IPS-15b (cell line): ENCODE data around the gene APC2.

ENCODE experiments used
- H3K27me3 ChIP-seq: one replicate; pipeline ENCODE4 v1.6.1; 2013; ENCODE audit warnings: low read length; ENCODE audit not compliant: control insufficient read depth, insufficient read depth
- H3K36me3 ChIP-seq: one replicate; pipeline ENCODE4 v1.6.1; 2013; ENCODE audit warnings: low read length; ENCODE audit not compliant: control insufficient read depth, insufficient read depth
- H3K4me1 ChIP-seq: one replicate; pipeline ENCODE4 v1.6.1; 2013; ENCODE audit warnings: mild to moderate bottlenecking, low read length; ENCODE audit not compliant: control insufficient read depth, insufficient read depth
- H3K4me3 ChIP-seq: one replicate; pipeline ENCODE4 v1.5.1; 2013; ENCODE audit warnings: low read depth, low read length
- H3K9ac ChIP-seq: one replicate; pipeline ENCODE4 v1.6.1; 2013; ENCODE audit warnings: low read depth, mild to moderate bottlenecking, low read length
- H3K9me3 ChIP-seq: one replicate; pipeline ENCODE4 v1.6.1; 2013; ENCODE audit warnings: mild to moderate bottlenecking, low read length; ENCODE audit not compliant: control insufficient read depth, insufficient read depth

APC2 gene

GRCh38 chr19:1457031-1457739, 7.3 kb downstream of the APC2 start:
- no peak overlapping the region for H3K4me3 ChIP-seq
- H3K9me3 ChIP-seq = no peaks in the 10 kb centered on the region
- no peaks in the 10 kb centered on the region for H3K36me3 ChIP-seq
- peaks cover 40% of the 10 kb centered on the region for H3K27me3 ChIP-seq
- peaks cover 2% of the 10 kb centered on the region for H3K4me1 ChIP-seq
- H3K9ac ChIP-seq = no peak overlapping the region

DNA sequence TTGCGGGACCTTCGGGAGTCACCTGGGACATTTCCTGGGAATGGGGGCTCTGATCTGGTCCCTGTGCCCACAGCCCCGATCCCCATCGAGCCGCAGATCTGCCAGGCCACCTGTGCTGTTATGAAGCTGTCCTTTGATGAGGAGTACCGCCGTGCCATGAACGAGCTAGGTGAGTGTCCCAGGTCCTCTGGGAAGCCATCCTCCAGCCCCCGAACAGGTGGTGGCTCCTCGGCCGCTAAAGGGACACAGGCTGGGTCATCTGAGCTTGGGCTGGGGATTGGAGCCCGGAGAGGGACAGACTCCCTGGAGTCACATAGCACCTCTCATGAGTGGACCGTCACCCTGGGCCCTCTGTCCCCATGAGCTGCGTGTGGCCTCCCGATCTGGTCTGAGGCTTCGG, 8.0 kb downstream of the APC2 start:
- Histone ChIP-seq H3K4me3 (no peak overlapping the region), H3K4me1 (peaks cover 2% of the 10 kb centered on the region), H3K9ac (no peak overlapping the region), H3K27me3 (peaks cover 33% of the 10 kb centered on the region), H3K9me3 (no peaks in the 10 kb centered on the region), H3K36me3 (no peaks in the 10 kb centered on the region)

- Histone ChIP-seq H3K9me3 (no peaks in the 10 kb centered on the region), H3K9ac (no peak overlapping the region), H3K4me3 (no peak overlapping the region), H3K36me3 (no peaks in the 10 kb centered on the region), H3K27me3 (peaks cover 28% of the 10 kb centered on the region), H3K4me1 (peaks cover 2% of the 10 kb centered on the region)
Observed at GRCh38 chr19:1459479-1459878, 9.6 kb downstream of the APC2 start.

DNA sequence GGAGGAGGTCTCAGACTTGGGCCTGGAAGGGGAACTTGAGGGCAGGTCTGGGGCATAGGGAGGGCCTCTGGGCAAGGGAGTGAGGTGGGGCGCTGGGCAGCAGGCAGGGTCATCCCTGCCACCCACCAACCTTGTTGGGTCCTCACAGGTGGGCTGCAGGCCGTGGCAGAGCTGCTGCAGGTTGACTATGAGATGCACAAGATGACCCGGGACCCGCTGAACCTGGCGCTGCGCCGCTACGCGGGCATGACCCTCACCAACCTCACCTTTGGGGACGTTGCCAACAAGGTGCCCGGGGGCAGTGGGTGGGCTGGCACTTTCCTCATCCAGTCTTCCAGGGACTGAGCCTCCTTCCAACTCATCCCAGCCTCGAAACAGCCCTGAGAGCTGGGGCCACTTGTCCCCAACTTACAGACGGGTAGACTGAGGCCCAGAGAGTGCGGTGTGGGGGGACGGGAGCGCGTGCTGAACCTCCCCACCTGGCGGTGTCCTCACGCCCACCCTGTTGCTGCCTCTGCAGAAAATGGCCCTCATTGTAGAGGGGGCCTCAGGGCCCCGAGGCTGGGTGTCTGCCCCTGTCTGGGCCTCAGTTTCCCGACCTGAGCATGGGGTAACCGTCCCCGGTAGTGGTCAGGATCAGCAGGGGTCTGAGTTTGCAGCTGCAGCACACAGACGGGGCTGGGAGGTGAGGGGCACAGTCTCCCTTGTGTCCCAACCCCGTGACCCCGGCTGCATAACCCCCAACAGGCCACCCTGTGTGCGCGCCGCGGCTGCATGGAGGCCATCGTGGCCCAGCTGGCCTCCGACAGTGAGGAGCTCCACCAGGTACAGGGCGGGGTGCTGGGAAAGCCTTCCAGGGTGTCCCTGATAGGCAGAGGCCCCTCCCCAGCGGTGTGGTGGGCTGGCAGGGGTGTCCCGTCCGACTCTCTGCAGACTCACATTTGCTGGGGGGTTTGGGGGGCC, 10.4 kb downstream of the APC2 start:
- no peak overlapping the region for H3K9ac ChIP-seq
- peaks cover 36% of the 10 kb centered on the region for H3K27me3 ChIP-seq
- peaks cover 2% of the 10 kb centered on the region for H3K4me1 ChIP-seq
- no peaks in the 10 kb centered on the region for H3K36me3 ChIP-seq
- no peaks in the 10 kb centered on the region for H3K9me3 ChIP-seq
- no peak overlapping the region for H3K4me3 ChIP-seq

- Histone ChIP-seq H3K36me3 (no peaks in the 10 kb centered on the region), H3K4me3 (no peak overlapping the region), H3K9me3 (no peaks in the 10 kb centered on the region), H3K4me1 (peaks cover 2% of the 10 kb centered on the region), H3K9ac (no peak overlapping the region), H3K27me3 (peaks cover 46% of the 10 kb centered on the region)
Observed at GRCh38 chr19:1461862-1462261, 11.9 kb downstream of the APC2 start.

DNA sequence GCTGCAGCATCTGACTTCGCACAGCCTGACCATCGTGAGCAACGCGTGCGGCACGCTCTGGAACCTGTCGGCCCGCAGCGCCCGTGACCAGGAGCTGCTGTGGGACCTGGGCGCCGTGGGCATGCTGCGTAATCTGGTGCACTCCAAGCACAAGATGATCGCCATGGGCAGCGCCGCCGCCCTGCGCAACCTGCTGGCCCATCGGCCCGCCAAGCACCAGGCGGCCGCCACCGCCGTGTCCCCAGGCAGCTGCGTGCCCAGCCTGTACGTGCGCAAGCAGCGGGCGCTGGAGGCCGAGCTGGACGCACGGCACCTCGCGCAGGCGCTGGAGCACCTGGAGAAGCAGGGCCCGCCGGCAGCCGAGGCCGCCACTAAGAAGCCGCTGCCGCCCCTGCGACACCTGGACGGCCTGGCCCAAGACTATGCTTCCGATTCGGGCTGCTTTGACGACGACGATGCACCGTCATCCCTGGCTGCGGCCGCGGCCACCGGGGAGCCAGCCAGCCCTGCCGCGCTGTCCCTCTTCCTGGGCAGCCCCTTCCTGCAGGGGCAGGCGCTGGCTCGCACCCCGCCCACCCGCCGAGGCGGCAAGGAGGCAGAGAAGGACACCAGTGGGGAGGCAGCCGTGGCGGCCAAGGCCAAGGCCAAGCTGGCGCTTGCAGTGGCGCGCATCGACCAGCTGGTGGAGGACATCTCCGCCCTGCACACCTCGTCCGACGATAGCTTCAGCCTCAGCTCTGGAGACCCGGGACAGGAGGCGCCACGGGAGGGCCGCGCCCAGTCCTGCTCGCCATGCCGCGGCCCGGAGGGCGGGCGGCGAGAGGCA, 15.5 kb downstream of the APC2 start:
- H3K4me1 ChIP-seq = no peaks in the 10 kb centered on the region
- no peaks in the 10 kb centered on the region for H3K36me3 ChIP-seq
- H3K9ac ChIP-seq = no peak overlapping the region
- H3K9me3 ChIP-seq = no peaks in the 10 kb centered on the region
- no peak overlapping the region for H3K4me3 ChIP-seq
- peaks cover 53% of the 10 kb centered on the region for H3K27me3 ChIP-seq

DNA sequence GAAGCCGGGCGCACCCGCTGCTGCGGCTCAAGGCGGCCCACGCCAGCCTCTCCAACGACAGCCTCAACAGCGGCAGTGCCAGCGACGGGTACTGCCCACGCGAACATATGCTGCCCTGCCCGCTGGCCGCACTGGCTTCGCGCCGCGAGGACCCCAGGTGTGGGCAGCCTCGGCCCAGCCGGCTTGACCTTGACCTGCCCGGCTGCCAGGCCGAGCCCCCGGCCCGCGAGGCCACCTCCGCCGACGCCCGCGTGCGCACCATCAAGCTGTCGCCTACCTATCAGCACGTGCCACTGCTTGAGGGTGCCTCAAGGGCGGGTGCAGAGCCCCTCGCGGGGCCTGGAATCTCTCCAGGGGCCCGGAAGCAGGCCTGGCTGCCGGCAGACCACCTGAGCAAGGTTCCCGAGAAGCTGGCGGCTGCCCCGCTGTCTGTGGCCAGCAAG, 16.1 kb downstream of the APC2 start:
- Histone ChIP-seq H3K36me3 (no peaks in the 10 kb centered on the region), H3K9me3 (no peaks in the 10 kb centered on the region), H3K9ac (no peak overlapping the region), H3K27me3 (peaks cover 54% of the 10 kb centered on the region), H3K4me3 (no peak overlapping the region), H3K4me1 (no peaks in the 10 kb centered on the region)

DNA sequence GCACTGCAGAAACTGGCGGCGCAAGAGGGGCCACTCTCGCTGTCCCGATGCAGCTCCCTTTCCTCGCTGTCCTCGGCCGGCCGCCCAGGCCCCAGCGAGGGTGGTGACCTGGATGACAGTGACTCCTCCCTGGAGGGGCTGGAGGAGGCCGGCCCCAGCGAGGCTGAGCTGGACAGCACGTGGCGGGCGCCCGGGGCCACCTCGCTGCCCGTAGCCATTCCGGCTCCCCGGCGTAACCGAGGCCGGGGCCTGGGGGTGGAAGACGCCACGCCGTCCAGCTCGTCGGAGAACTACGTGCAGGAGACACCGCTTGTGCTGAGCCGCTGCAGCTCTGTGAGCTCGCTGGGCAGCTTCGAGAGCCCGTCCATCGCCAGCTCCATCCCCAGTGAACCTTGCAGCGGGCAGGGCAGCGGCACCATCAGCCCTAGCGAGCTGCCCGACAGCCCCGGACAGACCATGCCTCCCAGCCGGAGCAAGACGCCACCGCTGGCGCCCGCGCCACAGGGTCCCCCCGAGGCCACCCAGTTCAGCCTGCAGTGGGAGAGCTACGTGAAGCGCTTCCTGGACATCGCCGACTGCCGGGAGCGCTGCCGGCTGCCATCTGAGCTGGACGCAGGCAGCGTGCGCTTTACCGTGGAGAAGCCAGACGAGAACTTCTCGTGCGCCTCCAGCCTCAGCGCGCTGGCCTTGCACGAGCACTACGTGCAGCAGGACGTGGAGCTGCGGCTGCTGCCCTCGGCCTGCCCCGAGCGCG, 16.7 kb downstream of the APC2 start:
- Histone ChIP-seq H3K9me3 (no peaks in the 10 kb centered on the region), H3K27me3 (peaks cover 60% of the 10 kb centered on the region), H3K4me3 (peak overlapping the region; percentile 22), H3K9ac (no peak overlapping the region), H3K36me3 (no peaks in the 10 kb centered on the region), H3K4me1 (no peaks in the 10 kb centered on the region)

- no peaks in the 10 kb centered on the region for H3K4me1 ChIP-seq
- H3K4me3 ChIP-seq = peak overlapping the region; percentile 22
Observed at GRCh38 chr19:1467215-1467489, 17.2 kb downstream of the APC2 start.

GRCh38 chr19:1467490-1468273, 17.8 kb downstream of the APC2 start:
- Histone ChIP-seq H3K4me1 (no peaks in the 10 kb centered on the region), H3K4me3 (peak overlapping the region; percentile 22), H3K9ac (no peak overlapping the region), H3K27me3 (peaks cover 70% of the 10 kb centered on the region), H3K9me3 (no peaks in the 10 kb centered on the region), H3K36me3 (no peaks in the 10 kb centered on the region)

More at GRCh38 chr19:1467215-1467489, 17.2 kb downstream of the APC2 start:
- Histone ChIP-seq H3K9me3 (no peaks in the 10 kb centered on the region), H3K36me3 (no peaks in the 10 kb centered on the region), H3K27me3 (peaks cover 65% of the 10 kb centered on the region), H3K9ac (no peak overlapping the region)
